ENCODE measurements around the gene ATRNL1.

The ATRNL1 gene

DNA sequence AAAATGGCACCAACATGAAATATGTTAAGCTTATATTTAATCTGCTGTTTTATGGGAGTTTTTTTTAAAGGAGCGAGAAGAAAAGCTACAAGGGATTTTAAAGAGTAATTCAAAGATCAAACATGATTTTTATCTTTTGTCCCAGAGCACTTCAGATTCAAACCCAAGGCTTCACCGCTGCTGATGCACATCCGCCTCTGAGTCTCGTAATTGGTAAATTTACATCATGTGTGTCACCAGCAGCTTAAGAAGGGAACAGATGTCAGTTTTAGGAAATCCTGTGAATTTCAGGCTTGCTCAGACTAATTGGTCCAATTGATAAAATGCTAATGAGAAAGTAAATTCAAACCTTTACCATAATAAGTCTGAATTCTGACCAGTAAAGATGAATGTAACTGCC lies 773.5 kb downstream of the ATRNL1 start:
- DNase-seq (ENCODE audit: low spot score) = no peak
- in situ Hi-C loops (cut with MboI; ENCODE audit: low sequenced_read_pairs, unreplicated experiment) = no loop called here
- TF ChIP-seq, protein P1, sequence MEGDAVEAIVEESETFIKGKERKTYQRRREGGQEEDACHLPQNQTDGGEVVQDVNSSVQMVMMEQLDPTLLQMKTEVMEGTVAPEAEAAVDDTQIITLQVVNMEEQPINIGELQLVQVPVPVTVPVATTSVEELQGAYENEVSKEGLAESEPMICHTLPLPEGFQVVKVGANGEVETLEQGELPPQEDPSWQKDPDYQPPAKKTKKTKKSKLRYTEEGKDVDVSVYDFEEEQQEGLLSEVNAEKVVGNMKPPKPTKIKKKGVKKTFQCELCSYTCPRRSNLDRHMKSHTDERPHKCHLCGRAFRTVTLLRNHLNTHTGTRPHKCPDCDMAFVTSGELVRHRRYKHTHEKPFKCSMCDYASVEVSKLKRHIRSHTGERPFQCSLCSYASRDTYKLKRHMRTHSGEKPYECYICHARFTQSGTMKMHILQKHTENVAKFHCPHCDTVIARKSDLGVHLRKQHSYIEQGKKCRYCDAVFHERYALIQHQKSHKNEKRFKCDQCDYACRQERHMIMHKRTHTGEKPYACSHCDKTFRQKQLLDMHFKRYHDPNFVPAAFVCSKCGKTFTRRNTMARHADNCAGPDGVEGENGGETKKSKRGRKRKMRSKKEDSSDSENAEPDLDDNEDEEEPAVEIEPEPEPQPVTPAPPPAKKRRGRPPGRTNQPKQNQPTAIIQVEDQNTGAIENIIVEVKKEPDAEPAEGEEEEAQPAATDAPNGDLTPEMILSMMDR (IDR thresholded peaks at IDR 0.05; ENCODE audit: borderline replicate concordance, control extremely low read depth, extremely low read depth, insufficient read depth, missing control alignments) = no peak

DNA sequence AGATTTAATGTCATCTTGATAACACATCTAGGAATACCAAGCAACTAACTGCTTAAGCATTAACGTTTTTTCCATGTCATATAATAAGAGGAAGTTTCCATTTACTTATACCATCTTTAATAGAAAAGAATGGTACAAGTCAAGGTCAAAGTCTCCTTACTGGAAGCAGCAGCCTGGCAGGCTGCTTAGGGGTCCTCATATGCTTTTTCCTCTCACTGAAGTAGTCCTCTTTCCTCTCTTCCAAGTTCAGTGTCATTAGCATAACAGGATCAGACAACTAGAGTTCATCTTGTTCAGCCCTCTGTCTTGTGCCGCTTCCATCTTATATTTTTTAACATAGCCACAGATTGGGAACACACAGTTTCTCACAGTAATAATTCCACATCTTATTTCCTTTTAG lies 774.1 kb downstream of the ATRNL1 start:
- in situ Hi-C loops (cut with MboI; ENCODE audit: low sequenced_read_pairs, unreplicated experiment) = no loop called here
- TF ChIP-seq, protein P1 (IDR thresholded peaks at IDR 0.05; ENCODE audit: borderline replicate concordance, control extremely low read depth, extremely low read depth, insufficient read depth, missing control alignments) = no peak
- no peak for DNase-seq (ENCODE audit: low spot score)

DNA sequence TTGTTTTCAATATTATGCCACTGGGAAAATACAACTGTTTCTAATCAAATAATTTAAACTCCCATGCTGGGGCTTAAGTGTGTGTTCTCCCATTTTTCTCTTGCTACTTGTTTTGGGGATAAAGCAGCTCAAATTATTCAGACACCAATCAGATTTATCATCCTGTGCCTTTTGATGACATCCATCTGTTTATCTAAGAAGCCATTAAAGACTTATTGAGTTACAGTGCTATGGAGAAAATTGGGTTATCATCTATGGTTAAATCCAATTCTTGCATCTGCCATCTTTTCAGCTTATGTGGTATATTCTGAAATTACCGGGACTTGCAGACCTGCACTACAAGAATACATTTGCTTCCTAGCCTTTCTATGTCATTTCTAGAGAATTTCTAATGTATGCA lies 778.7 kb downstream of the ATRNL1 start:
- no peak for DNase-seq (ENCODE audit: low spot score)
- in situ Hi-C loops (cut with MboI; ENCODE audit: low sequenced_read_pairs, unreplicated experiment) = no loop called here
- TF ChIP-seq, protein P1 (IDR thresholded peaks at IDR 0.05; ENCODE audit: borderline replicate concordance, control extremely low read depth, extremely low read depth, insufficient read depth, missing control alignments) = no peak

DNA sequence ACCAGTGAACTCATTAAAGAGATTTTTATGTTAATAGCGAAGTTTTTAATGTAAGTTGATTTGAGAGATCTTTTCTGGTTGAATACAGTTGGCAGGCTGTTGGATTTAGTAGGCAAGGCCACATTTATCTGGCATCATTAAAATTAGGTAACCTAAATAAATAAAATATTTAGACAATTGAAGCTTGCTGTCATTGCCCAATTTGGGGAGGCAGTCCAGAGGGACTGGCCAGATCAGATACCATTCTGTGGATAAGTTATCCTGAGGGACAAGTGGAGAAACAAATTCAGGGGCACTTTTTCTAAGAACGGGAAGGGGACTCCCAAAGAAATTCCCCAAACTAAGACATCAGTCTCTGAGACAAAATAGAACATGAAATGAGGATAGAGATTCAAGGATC lies 782.0 kb downstream of the ATRNL1 start:
- TF ChIP-seq, protein P1 (IDR thresholded peaks at IDR 0.05; ENCODE audit: borderline replicate concordance, control extremely low read depth, extremely low read depth, insufficient read depth, missing control alignments) = no peak
- in situ Hi-C loops (cut with MboI; ENCODE audit: low sequenced_read_pairs, unreplicated experiment) = no loop called here

DNA sequence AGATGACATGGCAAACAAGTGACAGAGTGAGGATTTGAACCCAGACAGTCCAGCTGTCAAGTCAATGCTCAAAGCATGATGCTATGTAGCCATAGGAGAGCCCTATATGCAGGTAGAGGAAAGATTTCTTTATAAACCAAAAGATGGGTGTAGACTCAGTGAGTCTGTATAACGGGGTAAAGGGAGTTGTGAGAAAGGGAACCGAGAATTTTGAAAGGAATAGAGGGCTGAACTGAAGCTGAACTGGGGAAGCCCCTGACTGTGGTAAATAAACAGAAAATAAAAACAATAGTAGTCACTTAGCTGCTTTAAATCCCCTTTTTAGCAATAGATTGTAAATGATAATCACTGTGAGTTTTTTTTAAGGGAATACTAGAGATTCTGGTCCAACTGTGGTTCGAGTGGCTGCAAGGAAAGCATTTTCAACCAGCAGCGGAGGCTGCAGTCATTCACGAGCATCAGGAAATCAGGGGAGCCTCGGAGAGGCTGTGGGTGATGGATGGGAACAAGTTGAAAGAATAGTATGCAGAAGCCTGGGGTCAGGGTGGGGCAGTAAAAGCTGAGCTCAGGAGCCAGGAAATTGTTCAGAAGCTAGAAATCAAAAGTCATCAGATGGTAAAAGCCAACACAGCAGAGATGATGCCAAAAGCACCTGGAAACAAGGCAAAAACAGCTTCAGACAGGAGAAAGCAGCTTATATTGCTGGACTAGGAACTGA lies 786.4 kb downstream of the ATRNL1 start:
- TF ChIP-seq, protein P1 (IDR thresholded peaks at IDR 0.05; ENCODE audit: borderline replicate concordance, control extremely low read depth, extremely low read depth, insufficient read depth, missing control alignments) = no peak
- in situ Hi-C loops (cut with MboI; ENCODE audit: low sequenced_read_pairs, unreplicated experiment) = no loop called here
- DNase-seq (ENCODE audit: low spot score) = no peak

More for the DNA sequence above, 782.0 kb downstream of the ATRNL1 start:
- DNase-seq (ENCODE audit: low spot score) = no peak

DNA sequence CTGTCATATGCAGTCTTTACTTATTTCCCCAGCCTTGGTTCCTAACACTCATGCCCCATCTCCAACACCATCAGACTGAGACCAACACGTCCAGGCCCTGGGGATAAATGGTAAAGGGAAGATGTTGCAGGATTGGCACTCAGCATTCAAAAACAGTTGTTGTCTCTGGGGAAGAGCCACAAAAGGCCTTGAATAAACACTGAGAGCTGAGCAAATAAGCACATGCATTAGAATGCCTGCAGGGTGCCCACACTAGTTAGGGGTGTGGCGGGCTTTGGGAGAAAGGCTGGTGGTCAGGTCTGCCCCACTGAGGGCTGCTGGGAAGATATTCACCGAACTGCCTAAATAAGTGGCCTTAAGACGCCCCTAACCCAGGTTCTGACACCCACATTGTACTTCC lies 788.9 kb downstream of the ATRNL1 start:
- DNase-seq (ENCODE audit: low spot score) = no peak
- in situ Hi-C loops (cut with MboI; ENCODE audit: low sequenced_read_pairs, unreplicated experiment) = no loop called here
- TF ChIP-seq, protein P1 (IDR thresholded peaks at IDR 0.05; ENCODE audit: borderline replicate concordance, control extremely low read depth, extremely low read depth, insufficient read depth, missing control alignments) = no peak
